Renal pelvis (tissue), 4 donors: ENCODE measurements around the gene COPB2. TPM values are rescaled to one million over a fixed set of nuclear protein-coding genes. Genes with fewer than 3 reads are reported as not detected.
"Not testable (repeated sequence)": the region's sequence is repeated elsewhere in the genome, so short reads cannot be mapped to it uniquely, and the experiment has no call there.

Experiments
- DNase-seq: peaks from one replicate; pipeline ENCODE4 v3.0.0-alpha.2; 2013
- polyA plus RNA-seq, 3 donors: library from polyadenylated mRNA; unstranded; fragments of 120-200 nt; gene quantifications; one replicate each; pipeline ENCODE4 v1.2.1, GENCODE V29; 2013; ENCODE audit not compliant: insufficient read length in 3 of 3

COPB2 gene
- polyA plus RNA-seq, 3 donors: 127 to 155 (median 154) TPM

- DNase-seq: not testable (repeated sequence)
Measured at GRCh38 chr3:139334675-139335074, 54.8 kb downstream of the COPB2 start.

GRCh38 chr3:139332092-139332491, 57.4 kb downstream of the COPB2 start:
- DNase-seq: no peak

- peak; percentile 77 for DNase-seq
Measured at GRCh38 chr3:139329364-139329850, 60.0 kb downstream of the COPB2 start.

- DNase-seq: no peak
Measured at GRCh38 chr3:139328356-139328755, 61.1 kb downstream of the COPB2 start.

GRCh38 chr3:139327861-139328260, 61.6 kb downstream of the COPB2 start:
- no peak for DNase-seq

GRCh38 chr3:139327231-139327630, 62.2 kb downstream of the COPB2 start:
- DNase-seq: no peak

GRCh38 chr3:139326707-139327106, 62.7 kb downstream of the COPB2 start:
- no peak for DNase-seq

GRCh38 chr3:139326131-139326530, 63.3 kb downstream of the COPB2 start:
- DNase-seq: no peak

GRCh38 chr3:139325551-139325950, 63.9 kb downstream of the COPB2 start:
- no peak for DNase-seq

GRCh38 chr3:139324456-139324855, 65.0 kb downstream of the COPB2 start:
- DNase-seq: no peak

GRCh38 chr3:139323146-139323545, 66.3 kb downstream of the COPB2 start:
- no peak for DNase-seq

- DNase-seq: no peak
Measured at GRCh38 chr3:139322346-139322745, 67.1 kb downstream of the COPB2 start.

GRCh38 chr3:139320551-139321309, 68.7 kb downstream of the COPB2 start:
- DNase-seq: no peak

- no peak for DNase-seq
Measured at GRCh38 chr3:139319428-139320402, 69.7 kb downstream of the COPB2 start.

- no peak for DNase-seq
Measured at GRCh38 chr3:139318826-139319225, 70.6 kb downstream of the COPB2 start.

- peak; percentile 24 for DNase-seq
Measured at GRCh38 chr3:139318431-139318816, 71.0 kb downstream of the COPB2 start.

- DNase-seq: no peak
Measured at GRCh38 chr3:139317660-139318430, 71.6 kb downstream of the COPB2 start.

- DNase-seq: no peak
Measured at GRCh38 chr3:139317215-139317614, 72.2 kb downstream of the COPB2 start.

GRCh38 chr3:139313921-139314320, 75.5 kb downstream of the COPB2 start:
- DNase-seq: no peak

- DNase-seq: no peak
Measured at GRCh38 chr3:139312959-139313358, 76.5 kb downstream of the COPB2 start.

- DNase-seq: no peak
Measured at GRCh38 chr3:139312416-139312815, 77.0 kb downstream of the COPB2 start.

GRCh38 chr3:139311557-139311956, 77.9 kb downstream of the COPB2 start:
- no peak for DNase-seq
